Mesothelial cell of epicardium (in vitro differentiated cells): Measurements from ENCODE around the gene VOPP1. TPM values are rescaled to one million over a fixed set of nuclear protein-coding genes. Genes with fewer than 3 reads are reported as not detected.

Experiments
- DNase-seq, 2 experiments: peaks; one replicate each; pipeline ENCODE4 v3.0.0; 2021; ENCODE audit warnings: low spot score in 2 of 2; ENCODE audit not compliant: unreplicated experiment in 2 of 2
- H3K27ac Mint-ChIP-seq: 2 replicates; pipeline ENCODE4 v1.8.0; 2021; ENCODE audit warnings: mixed read lengths
- H3K27me3 Mint-ChIP-seq: 2 replicates; pipeline ENCODE4 v1.8.0; 2021; ENCODE audit warnings: low read depth, mixed read lengths
- H3K36me3 Mint-ChIP-seq: 2 replicates; pipeline ENCODE4 v1.8.0; 2021; ENCODE audit warnings: mixed read lengths
- H3K4me1 Mint-ChIP-seq: 2 replicates; pipeline ENCODE4 v1.8.0; 2021; ENCODE audit warnings: mixed read lengths
- H3K4me3 Mint-ChIP-seq: 2 replicates; pipeline ENCODE4 v1.8.0; 2021; ENCODE audit warnings: mild to moderate bottlenecking, moderate library complexity, mixed read lengths
- H3K9me3 Mint-ChIP-seq: 2 replicates; pipeline ENCODE4 v1.8.0; 2021; ENCODE audit warnings: mixed read lengths
- CTCF ChIP-seq: fragments of 200-600 bp; sonication (generic); IDR thresholded peaks from one replicate; pipeline ENCODE4 v1.5.0; 2021; ENCODE audit warnings: antibody characterized with exemption; ENCODE audit not compliant: unreplicated experiment
- total RNA-seq: library from RNA; stranded (reverse); gene quantifications from 3 replicates; pipeline ENCODE4 v1.2.1, GENCODE V29; 2021

The VOPP1 gene
- total RNA-seq, 1 donor from 2014 or later, result 42.8 TPM

- H3K27me3 Mint-ChIP-seq, result no peaks in the 10 kb centered on the region
- no peak for DNase-seq
- TF ChIP-seq CTCF, result no peak
- H3K27ac Mint-ChIP-seq, result no peak overlapping the region
- H3K36me3 Mint-ChIP-seq, result no peaks in the 10 kb centered on the region
- H3K4me3 Mint-ChIP-seq, result no peak overlapping the region
- H3K4me1 Mint-ChIP-seq, result no peaks in the 10 kb centered on the region
- no peaks in the 10 kb centered on the region for H3K9me3 Mint-ChIP-seq
These were observed 135.8 kb downstream of the VOPP1 start for GRCh38 chr7:55436457-55436856.

DNA sequence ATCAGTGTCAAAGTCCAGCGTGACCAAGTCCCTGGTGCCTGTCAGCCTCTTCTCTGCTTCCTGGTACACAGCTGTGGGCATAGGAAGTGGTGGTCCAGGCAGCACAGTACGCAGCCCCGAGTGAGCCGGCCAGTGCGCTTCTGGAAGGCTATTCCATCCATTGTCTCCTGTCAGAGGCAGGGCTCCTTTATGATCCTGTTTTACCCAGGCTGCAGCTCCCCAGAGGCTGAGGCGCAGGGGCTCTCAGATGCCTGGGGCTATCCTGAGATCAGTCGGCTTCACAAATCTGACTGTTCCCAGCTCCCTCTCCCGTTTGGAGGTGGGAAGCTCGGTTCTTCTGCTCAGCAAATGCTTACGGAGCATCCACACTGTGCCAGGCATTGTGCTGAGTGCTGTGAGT lies 136.8 kb downstream of the VOPP1 start:
- no peak for DNase-seq
- no peaks in the 10 kb centered on the region for H3K36me3 Mint-ChIP-seq
- no peaks in the 10 kb centered on the region for H3K4me1 Mint-ChIP-seq
- H3K27me3 Mint-ChIP-seq, result no peaks in the 10 kb centered on the region
- TF ChIP-seq CTCF, result no peak
- no peak overlapping the region for H3K4me3 Mint-ChIP-seq
- no peak overlapping the region for H3K27ac Mint-ChIP-seq
- H3K9me3 Mint-ChIP-seq, result no peaks in the 10 kb centered on the region

DNA sequence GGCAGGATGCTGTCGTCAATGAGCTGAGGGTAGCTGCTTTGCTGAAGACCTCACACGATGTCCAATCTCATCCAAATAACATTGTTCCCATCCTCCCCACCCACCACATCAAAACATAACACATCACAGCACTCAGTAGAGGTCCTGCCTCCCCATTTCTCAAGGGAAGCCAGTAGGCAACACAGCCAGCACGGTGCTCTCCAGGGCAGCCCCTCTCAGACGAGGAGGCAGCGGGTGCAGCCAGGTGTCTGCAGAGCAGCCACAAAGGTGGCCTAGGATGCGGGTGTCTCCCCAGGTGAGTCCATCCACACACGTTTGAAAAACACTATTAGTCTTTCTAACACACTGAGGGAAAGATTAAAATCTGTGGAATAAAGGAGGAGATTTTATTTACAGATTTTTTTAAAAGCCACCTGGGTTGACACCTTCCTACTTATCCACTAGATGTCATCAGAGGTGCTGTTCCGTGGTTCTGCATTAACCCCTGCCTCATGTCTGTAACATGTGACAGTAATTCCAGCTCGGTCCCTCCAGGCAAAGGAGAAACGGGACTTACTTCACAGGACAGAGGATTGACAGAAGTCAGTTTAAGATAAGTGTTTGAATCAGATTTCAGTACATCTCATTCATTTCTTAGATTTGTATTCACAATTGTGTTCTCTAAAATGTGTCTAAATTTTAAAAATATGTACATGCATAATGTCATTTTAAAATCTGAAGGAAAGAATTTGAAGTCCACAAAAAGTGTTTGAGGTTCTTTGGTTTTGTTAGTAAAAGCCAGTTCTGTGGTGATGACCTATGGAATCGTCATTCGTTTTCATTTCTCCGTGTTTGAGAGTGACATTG lies 139.1 kb downstream of the VOPP1 start:
- no peak for DNase-seq
- Mint-ChIP-seq H3K4me1 (no peaks in the 10 kb centered on the region), H3K36me3 (no peaks in the 10 kb centered on the region), H3K27ac (no peak overlapping the region), H3K9me3 (no peaks in the 10 kb centered on the region), H3K27me3 (no peaks in the 10 kb centered on the region), H3K4me3 (no peak overlapping the region)
- TF ChIP-seq CTCF, result no peak

- no peak for DNase-seq
- Mint-ChIP-seq H3K36me3 (no peaks in the 10 kb centered on the region), H3K9me3 (no peaks in the 10 kb centered on the region), H3K4me1 (no peaks in the 10 kb centered on the region), H3K27me3 (no peaks in the 10 kb centered on the region), H3K4me3 (no peak overlapping the region), H3K27ac (no peak overlapping the region)
- no peak for TF ChIP-seq CTCF
These were observed 139.8 kb downstream of the VOPP1 start for GRCh38 chr7:55432506-55432905.

GRCh38 chr7:55431898-55432297 lies 140.4 kb downstream of the VOPP1 start:
- no peaks in the 10 kb centered on the region for H3K4me1 Mint-ChIP-seq
- no peak overlapping the region for H3K27ac Mint-ChIP-seq
- TF ChIP-seq CTCF, result no peak
- no peak for DNase-seq
- no peaks in the 10 kb centered on the region for H3K9me3 Mint-ChIP-seq
- H3K27me3 Mint-ChIP-seq, result no peaks in the 10 kb centered on the region
- peaks cover under 1% of the 10 kb centered on the region for H3K36me3 Mint-ChIP-seq
- H3K4me3 Mint-ChIP-seq, result no peak overlapping the region
